Erythroblast (primary cell): Measurements from ENCODE around the gene TRABD2B.

Source experiments
- DNase-seq, 2 experiments: peaks; one replicate each; lab custom pipeline; 2025; lab: John Stamatoyannopoulos, UW
- GATA1 ChIP-seq: IDR thresholded peaks from 2 replicates; pipeline ENCODE4 v1.6.1; 2011; ENCODE audit warnings: low read depth, mild to moderate bottlenecking, control low read depth, low read length, moderate library complexity
- POLR2A ChIP-seq: IDR thresholded peaks from 2 replicates; pipeline ENCODE4 v1.6.1; 2011; ENCODE audit warnings: mild to moderate bottlenecking, low read length

The TRABD2B gene

DNA sequence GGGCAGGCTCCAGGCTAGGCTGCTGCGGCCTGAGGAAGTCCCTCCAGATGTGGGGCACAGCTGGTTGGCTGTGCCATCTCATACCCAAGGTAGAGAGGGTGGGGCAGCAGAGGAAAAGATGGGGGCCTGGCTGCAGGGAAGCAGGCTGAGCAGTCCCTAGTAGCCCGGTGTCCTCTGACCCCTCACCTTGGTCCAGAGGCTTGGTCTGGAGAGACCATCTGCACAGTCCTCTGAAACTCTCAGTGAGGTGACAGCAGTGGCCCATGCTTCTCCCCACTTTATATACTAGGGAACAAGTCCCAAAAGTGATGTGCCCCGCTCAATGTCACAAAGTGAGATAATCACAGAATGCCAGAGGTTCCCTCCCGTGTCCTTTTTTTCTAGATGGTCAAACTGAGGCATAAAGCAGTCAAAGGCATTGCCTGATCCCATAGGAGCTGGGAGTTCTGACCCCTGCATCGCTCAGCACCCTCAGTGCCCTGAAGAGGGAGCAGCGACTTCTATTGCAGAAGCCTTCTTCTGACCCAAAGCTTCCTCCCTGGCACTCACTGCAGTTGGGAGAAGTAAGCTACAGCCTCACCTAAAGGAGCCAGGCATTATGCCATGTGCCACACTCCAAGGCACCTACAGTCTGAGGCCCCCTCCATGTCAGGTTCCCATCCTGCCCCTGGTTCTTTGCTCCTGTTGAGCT is 45.5 kb downstream of the TRABD2B start:
- DNase-seq = no peak
- TF ChIP-seq GATA1 = no peak
- no peak for TF ChIP-seq POLR2A

DNA sequence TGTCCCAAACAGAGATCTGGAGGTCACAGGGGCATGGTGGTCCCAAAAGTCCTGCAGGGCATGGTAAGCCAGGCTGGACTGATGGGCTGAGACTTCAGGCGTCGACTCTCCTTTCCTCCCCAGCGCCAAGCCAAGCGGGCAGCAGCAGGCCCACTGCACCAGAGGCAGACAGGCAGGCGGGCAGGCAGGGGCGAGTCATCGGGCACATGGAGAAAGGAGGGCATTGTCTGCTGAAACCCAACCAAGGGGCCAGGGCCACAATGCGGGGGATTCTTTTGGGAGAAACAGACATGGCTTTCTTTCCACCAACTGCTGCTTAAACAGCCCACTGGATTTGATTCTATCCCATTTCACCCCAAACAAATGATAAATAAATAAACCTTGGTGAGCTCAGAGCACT is 46.2 kb downstream of the TRABD2B start:
- DNase-seq = no peak
- TF ChIP-seq GATA1 (no peak), POLR2A (no peak)

DNA sequence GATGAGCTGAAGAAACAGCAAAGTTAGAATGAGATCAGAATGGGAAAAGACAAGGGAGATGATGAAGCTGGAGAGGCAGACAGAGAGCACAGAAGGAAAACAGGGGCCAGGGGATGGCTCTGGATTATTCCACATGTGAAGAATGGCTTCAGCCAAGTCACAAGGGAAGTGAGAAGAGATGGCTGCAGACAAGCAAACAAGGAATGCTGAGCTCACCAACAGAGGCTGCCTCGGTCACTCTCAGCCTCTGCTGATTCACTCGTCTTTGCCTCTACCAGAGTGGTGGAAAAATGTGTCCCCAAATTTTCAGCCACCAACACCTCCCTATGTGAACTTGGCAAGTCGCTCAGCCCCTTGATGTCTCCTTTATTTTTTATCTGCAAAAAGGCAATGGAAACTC is 46.7 kb downstream of the TRABD2B start:
- no peak for DNase-seq
- TF ChIP-seq POLR2A = no peak
- TF ChIP-seq GATA1 = no peak

DNA sequence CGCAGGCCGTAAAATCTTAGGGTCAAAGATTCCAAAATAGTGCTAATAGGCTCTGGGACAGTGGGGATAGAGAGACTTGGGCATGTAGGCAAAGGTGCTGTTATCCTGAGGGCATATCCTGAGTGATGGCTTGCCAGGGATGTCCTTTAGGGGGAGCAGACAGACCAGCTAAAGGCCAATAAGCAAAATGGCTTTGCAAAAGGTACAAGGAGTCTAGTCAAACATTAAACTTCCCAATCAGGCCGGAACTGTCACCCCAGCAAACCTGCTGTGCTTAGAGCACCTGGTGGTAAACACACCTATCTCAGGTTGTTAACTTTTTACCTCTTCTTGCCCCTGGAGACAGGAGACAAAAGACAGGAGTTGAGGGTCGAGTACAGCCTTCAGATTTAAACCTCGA is 49.1 kb downstream of the TRABD2B start:
- no peak for DNase-seq
- TF ChIP-seq GATA1 (no peak), POLR2A (no peak)

DNA sequence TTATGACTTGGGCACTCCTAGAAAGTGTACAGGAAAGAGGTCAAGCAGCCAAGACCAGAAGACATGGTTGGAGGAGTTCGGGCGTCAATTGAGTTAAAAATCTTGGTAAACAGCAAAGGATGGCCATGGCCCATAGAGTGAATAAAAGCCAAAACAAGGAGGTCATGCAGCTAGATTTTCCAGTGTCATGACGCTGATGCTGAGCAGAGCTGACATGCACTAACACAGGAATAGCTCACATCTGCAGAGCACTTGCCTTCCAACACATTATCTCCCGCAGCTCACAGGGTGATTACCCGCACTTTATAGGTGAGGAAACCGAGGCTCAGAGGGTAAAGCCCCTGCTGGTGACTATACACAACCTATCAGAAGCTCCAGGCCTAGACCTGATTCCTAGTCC is 49.7 kb downstream of the TRABD2B start:
- no peak for TF ChIP-seq POLR2A
- no peak for TF ChIP-seq GATA1
- no peak for DNase-seq

DNA sequence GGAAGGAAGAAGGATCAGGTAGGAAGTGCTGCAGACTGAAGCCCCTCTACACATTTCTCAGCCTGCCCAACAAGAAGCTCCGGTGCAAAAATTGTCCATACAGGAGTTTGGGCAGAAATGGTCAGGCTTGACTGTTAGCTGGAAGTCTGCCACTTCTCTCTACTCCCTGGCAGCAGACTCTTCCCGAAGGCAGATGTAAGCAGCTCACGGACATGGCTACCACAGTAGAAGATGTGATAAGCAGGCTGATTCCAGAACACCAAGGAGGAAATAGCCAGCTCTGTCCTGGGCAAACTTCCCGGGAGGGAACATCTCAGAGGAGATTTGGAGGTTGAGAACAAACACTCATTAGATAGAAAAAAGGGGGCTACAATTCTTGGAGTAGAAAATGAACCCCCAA is 52.6 kb downstream of the TRABD2B start:
- DNase-seq = no peak
- no peak for TF ChIP-seq POLR2A

DNA sequence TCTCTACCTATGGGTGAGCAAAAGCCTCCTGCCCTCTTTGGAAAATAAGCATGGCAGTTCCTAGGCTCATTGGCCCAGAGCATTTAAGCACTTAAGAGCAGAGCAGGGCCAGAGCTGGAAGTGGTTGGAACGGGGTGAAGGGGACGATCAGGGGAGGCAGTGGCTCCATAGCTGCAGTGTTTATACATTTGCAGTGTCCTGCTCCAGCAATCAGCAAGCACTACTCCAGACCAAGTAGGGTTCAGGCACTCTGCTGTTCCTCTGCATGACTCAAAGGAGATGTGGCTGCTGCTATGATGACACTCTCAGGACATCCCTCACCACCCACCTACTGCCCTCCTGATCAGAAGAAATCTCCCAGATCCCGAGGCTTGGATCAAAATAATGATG is 55.0 kb downstream of the TRABD2B start:
- DNase-seq = no peak
- TF ChIP-seq POLR2A (no peak), GATA1 (no peak)

DNA sequence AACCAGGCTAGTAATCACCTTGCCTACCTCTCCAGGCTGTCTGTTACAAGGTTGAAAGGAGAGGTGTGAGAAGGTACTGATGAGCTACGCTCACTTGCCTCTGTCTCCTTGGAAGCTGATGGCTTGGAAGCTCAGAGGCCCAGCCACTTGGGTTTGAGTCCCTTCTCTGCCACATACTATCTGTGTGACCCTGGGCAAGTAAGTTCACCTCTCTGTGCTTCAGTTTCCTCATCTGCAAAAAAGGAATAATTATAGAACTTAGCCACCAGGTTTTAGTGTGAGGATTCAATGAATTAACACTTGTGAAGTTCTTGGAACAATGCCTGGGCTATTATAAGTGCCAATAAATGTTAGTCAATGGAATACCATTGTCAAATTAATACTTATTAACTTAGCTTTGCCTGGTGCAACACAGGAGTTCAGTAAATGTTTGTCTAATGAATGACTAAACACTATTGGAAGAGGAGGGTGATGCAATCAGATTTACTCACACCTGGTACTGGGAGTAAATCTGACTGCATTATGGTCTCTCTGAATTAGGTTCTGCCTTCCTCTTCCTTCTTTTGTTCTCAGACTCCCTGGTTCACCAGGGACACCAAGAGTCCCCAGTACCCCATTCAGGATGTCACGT is 55.5 kb downstream of the TRABD2B start:
- DNase-seq = no peak
- TF ChIP-seq POLR2A (no peak), GATA1 (no peak)

DNA sequence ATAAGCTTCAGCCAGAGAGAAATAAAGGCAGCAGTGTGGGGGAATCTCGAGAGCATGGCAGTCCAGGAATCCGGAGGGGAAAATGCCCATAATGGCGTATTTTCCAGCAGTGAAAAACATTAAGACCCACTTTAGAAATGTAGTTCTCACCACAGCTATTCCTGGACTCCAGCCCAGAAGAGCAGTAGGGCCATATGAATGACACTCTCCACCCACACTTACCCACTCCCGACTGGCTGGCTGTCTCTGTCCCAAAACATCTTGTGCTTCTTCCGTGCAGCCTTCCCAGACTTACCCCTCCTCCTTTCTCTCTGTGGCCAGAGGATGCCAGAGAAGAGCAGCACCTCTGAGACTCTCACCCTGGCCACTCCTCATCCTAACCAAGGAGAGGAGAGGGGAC is 56.4 kb downstream of the TRABD2B start:
- no peak for DNase-seq
- TF ChIP-seq GATA1 = no peak

DNA sequence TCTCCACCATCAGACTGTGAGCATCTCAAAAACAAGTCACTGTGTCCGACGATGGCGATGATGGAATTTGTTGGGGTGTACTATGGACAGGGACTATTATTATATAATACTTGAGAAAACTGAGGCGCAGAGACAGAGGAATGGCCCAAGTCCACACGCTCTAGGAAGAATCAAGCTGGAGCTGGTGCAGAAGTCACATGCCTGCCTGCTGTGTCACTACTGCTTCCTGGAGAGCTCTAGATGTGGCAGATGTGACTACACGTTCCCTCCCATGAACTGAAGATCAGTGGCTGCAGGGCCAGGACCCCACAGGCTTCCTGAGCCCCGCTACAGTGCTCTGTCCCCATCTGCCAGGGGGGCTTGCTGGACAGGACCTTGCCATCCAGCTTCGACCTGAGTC is 56.9 kb downstream of the TRABD2B start:
- DNase-seq = no peak
- no peak for TF ChIP-seq GATA1
- no peak for TF ChIP-seq POLR2A

DNA sequence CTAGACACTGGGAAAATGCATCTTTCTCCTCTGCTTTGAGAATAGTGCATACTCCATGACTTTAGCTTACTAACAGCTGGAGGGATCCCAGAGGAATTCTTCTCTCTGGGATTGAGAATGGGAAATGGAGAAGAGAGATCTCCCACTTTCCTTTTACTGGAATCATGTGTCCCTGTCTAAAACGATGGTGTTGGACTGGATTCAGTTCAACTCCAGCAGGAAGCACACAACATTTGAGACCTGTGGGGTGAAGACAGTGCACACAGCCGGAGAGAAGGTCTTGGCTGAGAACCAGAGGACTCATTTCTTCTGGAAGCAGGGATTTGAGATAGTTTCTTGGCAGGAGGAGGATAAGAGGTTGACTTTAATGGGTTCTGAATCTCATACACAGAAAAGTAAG is 58.7 kb downstream of the TRABD2B start:
- no peak for TF ChIP-seq GATA1
- no peak for TF ChIP-seq POLR2A
- DNase-seq = no peak

DNA sequence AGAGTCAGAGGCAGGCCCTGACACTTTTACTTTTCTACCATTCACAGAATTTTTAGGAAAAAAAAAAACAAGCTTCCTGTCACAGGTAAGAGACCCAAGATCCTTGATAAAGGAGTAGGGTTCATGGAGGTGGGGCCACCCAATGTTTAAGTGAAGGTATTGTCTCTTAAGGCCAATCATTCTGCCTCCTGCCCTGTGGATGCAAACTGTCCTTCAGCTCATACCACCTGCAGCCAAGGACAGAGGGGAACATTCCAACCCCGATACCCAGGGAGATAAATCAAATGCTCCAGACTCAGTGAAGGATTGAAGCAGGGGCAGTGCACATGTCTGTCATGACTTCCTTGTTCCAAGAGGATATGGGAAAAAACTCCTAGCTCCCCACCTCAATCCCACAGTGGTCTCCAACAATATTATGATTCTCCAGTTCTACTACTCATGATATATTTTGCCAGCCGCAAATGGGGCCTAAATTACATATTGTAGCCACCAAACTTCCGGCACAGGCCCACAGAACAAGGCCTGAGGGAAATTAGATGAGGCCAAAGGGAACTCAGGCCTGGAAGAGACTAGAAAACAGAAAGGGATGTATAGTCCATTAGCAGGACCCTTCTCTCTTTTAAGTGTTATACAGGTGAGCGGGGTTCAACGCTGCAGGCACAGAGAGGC is 59.5 kb downstream of the TRABD2B start:
- TF ChIP-seq POLR2A (no peak), GATA1 (no peak)
- no peak for DNase-seq

DNA sequence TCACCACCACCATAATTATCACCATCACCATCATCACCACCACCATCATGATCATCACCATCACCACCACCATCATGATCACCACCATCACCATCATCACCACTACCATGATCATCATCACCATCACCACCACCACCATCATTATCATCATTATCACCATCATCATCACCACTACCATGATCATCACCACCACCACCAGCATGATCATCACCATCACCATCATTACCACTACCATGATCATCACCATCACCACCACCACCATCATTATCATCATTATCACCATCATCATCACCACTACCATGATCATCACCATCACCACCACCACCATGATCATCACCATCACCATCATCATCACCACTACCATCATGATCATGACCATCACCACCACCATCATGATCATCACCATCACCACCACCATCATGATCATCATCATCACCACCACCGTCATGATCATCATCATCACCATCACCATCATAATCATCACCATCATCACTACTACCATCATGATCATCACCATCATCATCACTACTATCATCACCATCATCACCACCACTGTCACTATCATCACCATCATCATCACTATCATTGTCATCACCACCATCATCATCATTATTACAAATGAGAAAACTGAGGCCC is 60.2 kb downstream of the TRABD2B start:
- DNase-seq = no peak
- no peak for TF ChIP-seq POLR2A
- no peak for TF ChIP-seq GATA1

DNA sequence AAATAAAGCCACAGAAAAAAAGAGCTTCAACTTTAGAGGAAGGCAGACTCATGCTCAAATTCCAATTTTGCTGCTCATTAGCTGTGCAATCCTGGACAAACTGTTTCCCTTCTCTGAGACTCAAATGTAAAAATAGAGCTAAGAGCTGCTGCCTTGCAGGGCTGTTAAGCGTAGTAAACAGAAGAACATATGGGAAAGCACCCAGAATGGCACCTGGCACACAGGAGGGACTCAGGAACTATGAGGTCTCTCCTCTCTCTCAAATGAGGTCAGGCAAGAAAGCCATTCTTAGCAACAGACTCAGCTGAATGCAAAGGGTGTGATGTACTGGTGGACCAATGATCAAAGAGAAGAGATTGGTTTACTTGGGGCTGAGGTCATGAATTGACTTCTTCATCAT is 61.3 kb downstream of the TRABD2B start:
- DNase-seq = no peak
- TF ChIP-seq GATA1 = no peak
- no peak for TF ChIP-seq POLR2A

DNA sequence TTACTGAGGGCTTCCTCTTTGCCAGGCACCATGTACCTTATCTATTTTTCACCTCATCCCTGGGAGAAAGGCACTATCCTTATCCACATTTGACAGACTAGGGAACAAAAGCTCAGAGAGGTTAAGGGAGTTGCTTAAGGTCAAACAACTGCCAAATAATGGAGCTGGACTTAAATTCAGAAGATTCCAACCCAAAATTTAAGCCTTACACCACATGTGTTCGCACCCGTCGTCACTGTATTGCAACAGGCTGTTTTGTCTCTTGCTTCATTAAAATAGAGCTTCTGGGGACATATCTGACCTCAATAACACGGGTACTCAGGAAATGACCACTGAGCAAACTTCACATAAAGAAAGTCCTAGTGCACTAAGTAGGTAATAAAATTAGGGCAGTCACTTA is 62.0 kb downstream of the TRABD2B start:
- TF ChIP-seq POLR2A (no peak), GATA1 (no peak)
- no peak for DNase-seq
